ENCODE results near the gene PHF2.
"Not testable (repeated sequence)": the region's sequence is repeated elsewhere in the genome, so short reads cannot be mapped to it uniquely, and the experiment has no call there.

Gene PHF2

DNA sequence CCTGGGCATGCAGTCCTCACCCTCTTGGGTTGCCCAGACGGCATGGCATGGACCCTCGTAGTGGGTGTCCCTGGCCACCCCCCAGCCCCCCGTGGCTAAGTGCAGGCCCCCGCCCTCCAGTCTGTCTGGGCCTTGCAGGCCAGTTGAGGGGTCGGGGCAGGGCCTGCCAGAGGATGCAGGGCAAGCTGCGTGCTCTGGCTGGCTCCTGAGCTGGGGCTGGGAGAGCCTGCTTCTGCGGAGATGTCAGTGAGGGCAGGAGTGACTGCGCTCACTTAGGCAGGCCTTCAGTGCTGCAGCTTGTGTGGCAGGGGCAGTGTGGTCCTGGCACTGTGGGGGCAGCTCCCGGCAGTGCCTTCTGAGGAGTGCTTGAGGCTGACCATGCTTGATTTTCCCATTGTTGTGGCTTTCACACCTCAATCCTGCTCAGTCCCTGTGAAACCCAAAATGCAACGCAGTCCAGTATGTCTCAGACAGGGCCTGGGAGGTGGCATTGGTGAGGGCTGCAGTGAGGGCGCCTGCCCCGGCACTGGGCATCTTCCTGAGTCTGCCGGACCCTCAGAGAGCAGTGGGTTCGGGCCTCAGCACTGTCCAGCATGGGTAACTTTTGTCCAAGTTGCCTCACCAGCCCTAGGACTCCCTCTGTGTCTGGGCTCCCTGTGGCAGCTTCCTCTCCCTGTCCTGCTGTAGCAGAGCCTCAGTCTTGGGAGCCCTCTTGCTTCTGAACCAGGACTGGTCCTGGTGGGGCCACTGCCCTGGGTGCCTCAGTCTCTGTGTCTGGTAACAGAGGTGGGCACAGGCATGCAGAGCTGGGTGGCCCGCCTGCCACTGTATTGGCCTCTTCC, 93.0 kb downstream of the PHF2 start:
- no peak for DNase-seq

GRCh38 chr9:93669958-93670207, 93.5 kb downstream of the PHF2 start:
- DNase-seq = no peak

DNA sequence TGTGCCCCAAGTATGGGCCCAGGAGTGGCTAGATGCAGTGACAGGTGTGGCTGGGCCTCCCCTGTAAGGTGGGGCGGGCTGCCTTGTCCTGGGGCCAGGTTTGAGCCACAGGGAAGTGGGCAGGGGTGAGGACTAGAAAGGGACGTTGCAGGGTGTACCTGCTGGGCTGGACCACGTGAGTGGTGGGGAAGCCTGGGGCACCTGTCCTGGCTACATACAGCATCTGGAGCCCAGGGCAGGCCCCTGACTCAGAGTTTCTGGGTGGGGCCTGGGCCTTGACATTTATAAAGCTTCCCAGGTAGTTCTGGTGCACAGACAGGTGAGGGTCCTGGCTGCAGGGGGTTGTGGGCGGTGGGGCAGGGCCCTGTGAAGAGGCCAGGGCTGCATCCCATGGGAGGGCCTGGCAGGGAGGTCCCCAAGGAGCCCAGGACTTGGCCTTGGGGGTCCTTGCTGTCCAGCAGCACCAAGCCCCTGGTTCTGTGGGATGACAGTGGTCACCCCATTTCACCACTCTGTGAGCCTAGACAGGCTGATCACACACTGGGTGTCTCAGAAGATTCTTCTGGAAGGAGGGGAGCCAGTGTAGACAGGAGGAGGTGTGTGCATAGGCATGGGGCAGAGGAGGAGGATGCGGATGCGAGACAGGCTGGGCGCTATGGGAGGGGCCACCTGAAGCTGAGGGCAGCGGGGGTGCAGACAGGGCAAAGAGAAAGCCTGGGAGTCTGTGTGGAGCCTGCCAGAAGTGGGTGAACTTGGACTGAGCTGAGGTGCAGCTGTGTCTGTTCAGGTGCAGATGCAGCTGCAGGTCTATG, 94.0 kb downstream of the PHF2 start:
- DNase-seq = no peak

DNA sequence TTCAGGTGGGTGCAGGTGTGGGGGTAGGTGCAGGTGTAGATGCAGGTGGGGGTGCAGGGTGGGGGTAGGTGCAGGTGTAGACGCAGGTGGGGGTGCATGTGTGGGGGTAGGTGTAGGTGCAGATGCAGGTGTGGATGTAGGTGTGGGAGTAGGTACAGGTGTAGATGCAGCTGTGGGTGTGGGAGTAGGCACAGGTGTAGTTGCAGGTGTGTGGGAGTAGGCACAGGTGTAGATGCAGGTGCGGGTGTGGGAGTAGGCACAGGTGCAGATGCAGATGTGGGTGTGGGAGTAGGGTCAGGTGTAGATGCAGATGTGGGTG, 94.6 kb downstream of the PHF2 start:
- DNase-seq = no peak

GRCh38 chr9:93672330-93673020, 96.1 kb downstream of the PHF2 start:
- DNase-seq = not testable (repeated sequence)

GRCh38 chr9:93673021-93673838, 96.8 kb downstream of the PHF2 start:
- DNase-seq = no peak

GRCh38 chr9:93673839-93674334, 97.5 kb downstream of the PHF2 start:
- DNase-seq = no peak

DNA sequence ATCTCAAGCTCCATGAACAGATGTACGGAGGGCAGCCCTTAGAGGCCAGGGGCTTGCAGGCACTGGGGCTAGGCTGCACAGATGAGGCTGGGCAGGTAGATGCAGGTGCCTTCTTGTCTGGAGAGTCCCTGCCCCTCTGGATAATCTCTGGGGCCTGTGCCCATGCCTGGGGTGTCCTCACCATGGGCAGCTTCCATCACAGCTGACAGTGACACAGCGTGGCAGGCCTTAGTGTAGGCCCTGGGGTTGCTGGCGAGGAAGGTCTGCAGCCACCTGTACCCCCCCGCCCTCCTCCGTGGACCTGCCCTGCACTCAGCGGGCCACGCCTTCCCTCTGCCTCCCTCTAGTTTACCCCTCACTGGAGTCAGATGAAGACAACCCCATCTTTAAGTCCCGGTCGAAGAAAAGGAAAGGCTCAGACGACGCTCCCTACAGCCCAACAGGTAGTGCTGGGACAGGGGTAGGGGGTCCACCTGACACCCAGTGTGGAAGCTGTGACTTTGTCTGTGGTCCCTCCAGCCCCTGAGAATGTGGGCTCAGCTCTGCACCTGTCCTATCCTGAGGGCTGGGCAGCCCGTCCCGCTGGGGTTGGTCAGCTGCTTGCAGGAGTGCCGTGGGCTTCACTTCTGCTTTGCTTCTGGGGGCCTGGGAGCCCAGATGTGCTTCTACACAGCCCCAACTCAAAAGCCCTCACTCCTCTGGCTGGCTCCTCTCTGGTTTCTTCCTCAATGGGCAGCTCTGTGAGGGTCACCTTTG, 98.4 kb downstream of the PHF2 start:
- no peak for DNase-seq

GRCh38 chr9:93675336-93676150, 99.2 kb downstream of the PHF2 start:
- DNase-seq = no peak

DNA sequence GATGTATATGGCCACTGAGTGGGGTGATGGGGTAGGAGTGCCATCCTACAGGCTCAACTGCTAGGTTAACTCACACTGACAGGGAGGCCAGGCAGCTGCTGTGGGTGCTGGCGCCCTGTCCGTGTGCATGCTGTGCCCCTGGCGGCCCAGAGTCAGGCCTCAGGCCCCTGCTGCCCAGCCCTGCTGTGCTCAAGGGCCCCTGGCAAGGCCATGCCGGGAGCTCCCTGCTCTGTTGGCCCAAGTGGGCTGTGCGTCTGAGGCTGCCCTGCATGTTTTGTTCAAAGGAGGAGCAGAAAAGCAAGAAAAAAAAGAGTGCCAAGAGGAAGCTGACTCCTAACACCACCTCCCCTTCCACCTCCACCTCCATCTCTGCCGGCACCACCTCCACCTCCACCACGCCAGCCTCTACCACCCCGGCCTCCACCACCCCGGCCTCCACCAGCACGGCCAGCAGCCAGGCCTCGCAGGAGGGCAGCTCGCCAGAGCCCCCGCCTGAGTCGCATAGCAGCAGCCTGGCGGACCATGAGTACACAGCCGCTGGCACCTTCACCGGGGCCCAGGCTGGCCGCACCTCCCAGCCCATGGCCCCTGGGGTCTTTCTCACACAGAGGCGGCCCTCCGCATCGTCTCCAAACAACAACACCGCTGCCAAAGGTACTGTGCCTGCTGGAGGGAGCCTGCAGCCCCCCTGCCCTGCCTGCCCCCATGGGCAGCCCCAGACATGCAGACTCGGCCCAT, 100.1 kb downstream of the PHF2 start:
- DNase-seq = no peak

DNA sequence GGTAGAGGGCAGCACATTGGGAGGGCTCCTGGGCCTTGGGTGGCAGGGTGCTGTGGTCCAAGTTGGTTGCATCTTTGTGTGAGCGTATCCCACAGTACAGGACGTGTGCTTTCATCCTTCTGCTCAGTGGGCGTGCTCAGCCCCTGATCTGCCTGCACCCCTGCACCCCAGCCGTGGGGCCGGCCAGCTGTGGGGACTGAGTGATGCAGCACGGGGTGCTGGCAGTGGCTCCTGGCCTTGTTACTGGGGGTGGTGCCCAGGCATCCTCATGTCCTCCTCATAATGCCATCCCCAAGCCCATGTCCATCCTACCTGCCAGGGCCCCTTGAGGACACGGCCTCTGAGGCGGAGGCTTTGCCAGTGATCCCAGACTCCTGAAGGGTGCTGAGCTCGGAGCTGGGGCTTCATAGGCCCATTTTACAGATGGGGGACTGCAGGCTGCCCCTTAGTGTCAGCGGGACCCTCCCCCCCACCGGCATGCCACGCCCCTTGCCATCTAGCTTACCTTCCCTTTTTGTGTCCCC, 100.7 kb downstream of the PHF2 start:
- DNase-seq = no peak

DNA sequence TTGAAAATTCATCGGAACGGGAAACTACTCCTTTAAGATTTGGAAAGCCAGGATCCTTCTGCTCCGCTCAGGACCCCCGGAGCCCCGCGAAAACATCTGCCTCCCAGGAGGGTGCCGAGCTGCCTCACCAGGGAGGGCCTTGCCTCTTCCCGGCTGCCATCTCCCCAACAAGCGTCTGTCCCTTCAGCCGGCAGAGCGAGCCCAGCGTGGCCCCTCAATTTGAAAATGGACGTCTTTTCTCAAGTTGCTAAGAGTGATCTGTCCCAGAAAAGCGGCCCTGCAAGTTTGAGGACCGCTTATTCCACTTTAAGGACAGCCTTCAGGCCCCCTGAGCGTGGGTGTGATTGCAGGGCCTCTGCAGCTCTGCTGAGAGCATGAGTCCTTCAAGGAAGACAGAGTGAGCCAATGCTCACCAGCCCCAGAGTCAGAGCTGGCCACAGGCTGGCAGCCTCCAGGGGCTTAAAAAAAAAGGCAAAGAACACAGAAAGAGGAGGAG, 101.3 kb downstream of the PHF2 start:
- DNase-seq = no peak

GRCh38 chr9:93678199-93679019, 102.0 kb downstream of the PHF2 start:
- no peak for DNase-seq

DNA sequence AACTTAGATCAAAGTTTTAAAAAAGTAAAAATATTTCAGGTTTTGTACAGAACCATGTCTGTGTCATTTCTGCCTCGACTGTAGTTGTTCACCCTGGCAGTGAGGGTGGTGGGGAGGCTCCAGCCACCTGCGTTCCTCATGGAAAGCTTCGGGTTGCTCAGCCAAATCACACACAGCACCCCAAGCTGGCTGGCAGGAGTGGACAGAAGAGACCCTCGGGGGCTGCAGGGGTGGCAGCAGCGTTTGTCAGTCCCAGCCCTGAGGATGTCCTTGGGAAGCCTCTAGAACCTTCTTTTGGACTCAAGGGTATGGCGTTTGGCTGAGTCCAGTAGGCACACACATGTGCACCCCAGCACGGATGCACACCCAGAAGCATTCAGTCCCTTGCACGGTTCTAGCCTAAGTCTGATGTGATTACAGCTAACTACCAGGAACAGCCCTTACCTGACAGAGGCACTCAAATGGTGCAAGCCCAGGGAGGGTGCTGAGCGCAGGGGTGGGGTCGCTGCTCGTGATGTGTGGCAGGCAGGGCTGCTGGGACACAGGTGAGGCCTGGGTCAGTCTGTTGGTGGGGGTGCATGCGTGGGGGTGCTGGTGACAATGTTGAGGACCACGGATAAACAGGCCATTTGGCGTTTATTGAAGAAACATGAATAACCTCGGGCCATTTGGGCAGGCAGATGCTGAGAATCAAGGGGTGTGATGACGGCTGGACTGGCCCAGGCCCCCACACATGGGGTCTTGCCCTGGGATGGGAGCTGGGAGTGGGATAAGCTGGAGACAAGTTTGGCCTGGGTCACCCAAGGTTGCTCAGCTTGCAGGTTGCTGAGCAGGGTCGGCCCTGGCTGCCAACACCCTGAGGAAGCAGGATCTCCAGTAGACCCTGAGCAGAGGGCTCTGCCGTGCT, 103.4 kb downstream of the PHF2 start:
- DNase-seq = no peak

DNA sequence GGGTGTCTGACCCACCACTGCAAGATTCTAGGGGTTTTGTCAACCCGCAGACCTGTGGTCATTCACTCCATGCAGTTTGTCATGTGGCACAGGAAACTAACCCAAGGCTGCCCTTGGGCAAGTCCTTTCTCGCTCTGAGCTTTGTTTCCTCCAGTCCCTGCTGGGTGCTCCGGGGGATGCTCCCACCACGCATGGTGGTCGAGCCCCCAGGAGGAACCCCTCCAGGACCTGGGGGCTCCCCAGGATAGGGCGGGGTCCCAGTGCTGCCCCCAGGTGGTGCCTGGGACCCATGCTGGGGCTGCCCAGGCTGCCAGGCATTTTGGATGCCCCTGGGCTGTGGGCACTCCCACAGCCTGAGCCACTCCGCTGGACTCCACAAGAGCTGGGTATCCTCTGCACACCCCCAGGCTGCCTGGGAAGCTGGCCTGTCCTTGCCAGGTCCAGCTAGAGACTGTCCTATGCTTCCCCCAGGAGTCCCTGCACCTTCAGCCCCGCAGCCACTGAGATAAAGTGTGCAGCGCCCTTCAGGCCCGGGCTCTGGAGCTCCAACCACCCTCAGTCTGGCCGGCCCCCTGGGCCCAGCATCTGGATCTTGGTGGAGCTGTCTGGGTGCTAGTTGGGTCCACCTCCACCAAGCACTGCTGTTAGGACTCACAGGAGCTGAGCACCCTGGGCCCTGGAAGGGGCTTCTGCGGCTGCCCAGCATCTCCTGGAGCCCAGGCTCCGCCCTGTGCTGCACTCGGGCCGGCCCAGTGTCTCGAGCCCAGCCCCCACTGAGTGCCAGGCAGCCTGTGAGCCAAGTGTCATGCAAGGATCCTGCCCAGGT, 104.3 kb downstream of the PHF2 start:
- DNase-seq = no peak

DNA sequence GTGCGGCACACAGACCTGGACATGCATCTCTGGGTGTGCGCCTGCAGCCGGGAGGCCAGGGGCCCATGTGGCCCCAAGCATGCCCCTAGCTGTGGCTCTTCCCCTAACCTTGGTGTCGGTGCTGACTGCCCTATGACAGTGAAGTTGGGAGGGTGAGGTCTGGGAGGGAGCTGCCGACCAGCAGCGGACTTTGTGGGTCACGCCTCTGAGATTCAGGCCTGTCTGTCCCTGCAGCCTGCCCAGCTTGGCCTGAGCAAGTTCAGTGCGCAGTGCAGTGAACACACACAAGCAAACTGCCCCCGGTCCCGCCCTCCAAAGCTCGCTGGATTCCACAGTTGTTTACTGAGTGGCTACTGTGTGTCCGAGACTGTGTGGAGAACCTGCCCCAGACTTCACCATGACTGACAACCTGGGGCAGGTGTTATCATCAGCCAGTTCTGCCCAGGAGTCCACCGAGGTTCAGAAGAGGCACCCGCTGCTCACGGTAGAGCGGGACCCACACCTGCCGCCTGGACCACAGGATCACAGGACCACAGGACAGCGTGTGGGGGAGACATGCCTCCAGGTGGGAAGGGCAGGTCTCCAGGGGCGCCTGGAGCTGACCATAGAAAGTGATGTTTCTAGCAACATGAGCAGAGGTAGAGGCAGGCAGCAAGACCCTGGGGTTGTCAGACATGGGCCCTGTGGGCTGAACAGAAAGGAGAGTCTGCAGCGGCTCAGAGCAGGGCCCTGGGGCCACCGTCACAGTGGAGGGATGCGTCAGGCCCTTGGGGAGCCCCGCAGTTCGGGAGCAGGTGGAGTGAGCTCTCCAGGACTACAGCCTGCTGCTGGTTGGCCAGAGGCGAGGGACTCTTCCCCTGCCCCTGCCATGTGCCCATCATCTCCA, 105.1 kb downstream of the PHF2 start:
- no peak for DNase-seq

All from NCI-H2081 treated with DMSO at 0.1 percent for 48 hours (cell line).